C4-2B (cell line): ENCODE measurements around the gene PRSS37.

ENCODE experiments used
- ZFX ChIP-seq: fragments of 450-650 bp; IDR thresholded peaks from 2 replicates; pipeline ENCODE4 v1.6.1; 2017
- TF ChIP-seq, protein P1 (sequence below): fragments of 450-650 bp; conservative IDR thresholded peaks from 2 replicates; pipeline ENCODE4 v1.5.1; 2017; ENCODE audit warnings: mild to moderate bottlenecking

DNA sequence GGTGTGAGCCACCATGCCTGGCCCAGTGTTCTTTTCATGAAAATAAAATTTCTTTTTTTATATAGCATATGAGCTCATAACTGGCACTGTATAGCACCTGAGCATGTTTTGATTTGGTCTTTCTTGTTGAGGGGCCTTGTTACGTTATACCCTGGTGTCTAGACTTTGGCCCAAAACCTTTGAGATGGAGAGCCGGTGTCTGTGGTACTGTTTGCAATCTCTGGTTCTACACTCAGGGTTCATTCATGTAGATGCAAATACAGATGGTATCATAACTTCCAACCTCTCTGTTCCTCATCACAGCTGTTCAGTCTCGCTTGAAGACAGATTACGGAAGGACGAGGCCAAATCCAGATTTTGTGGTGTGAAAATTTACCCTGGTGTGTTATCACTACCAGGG lies 51.4 kb downstream of the PRSS37 start, which contains the start of gene TAS2R5:
- TF ChIP-seq, protein P1, sequence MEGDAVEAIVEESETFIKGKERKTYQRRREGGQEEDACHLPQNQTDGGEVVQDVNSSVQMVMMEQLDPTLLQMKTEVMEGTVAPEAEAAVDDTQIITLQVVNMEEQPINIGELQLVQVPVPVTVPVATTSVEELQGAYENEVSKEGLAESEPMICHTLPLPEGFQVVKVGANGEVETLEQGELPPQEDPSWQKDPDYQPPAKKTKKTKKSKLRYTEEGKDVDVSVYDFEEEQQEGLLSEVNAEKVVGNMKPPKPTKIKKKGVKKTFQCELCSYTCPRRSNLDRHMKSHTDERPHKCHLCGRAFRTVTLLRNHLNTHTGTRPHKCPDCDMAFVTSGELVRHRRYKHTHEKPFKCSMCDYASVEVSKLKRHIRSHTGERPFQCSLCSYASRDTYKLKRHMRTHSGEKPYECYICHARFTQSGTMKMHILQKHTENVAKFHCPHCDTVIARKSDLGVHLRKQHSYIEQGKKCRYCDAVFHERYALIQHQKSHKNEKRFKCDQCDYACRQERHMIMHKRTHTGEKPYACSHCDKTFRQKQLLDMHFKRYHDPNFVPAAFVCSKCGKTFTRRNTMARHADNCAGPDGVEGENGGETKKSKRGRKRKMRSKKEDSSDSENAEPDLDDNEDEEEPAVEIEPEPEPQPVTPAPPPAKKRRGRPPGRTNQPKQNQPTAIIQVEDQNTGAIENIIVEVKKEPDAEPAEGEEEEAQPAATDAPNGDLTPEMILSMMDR, result no peak
- no peak for TF ChIP-seq ZFX
